Gastroesophageal sphincter (tissue), 3 donors: ENCODE measurements around the gene KLHDC9.

ENCODE experiments used
- CTCF ChIP-seq, 4 experiments: fragments of 200-600 bp in 2 of 4; fragments of 450-650 bp in 2 of 4; sonication (generic) in 1 of 4; IDR thresholded peaks; one replicate each; pipeline ENCODE4 v1.5.1; 2017 to 2019; ENCODE audit warnings: antibody characterized with exemption in 4 of 4, mild to moderate bottlenecking in 2 of 4, moderate library complexity in 2 of 4
- EP300 ChIP-seq: sonication (generic); formaldehyde crosslinking; IDR thresholded peaks from one replicate; pipeline ENCODE4 v1.6.1; 2017; ENCODE audit warnings: antibody characterized with exemption, mild to moderate bottlenecking
- POLR2A ChIP-seq, 2 donors: fragments of 450-650 bp; IDR thresholded peaks; one replicate each; pipeline ENCODE4 v1.6.1; 2017; ENCODE audit warnings: antibody characterized with exemption in 2 of 2, mild to moderate bottlenecking in 2 of 2, moderate library complexity in 1 of 2
- POLR2AphosphoS5 ChIP-seq: sonication (generic); formaldehyde crosslinking; IDR thresholded peaks from one replicate; pipeline ENCODE4 v1.6.1; 2017; ENCODE audit warnings: antibody characterized with exemption

DNA sequence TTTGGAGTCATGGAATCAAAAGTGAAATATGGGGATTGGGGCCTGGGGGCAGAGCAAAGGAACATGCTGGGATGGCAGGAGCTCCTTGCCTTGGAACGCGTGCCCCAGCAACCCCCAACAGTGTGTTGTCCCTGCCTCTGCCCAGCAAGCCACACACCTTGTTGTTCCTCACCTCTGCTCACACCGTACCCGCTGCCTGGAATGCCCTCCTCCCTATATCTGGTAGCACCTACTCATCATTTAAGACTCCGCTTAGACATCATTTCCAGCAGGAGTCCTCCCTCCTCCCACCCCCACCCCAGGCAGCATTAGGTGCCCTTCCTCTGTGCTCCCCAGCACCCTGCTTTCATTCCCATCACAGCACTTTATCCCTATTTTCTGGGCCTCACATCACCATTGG, 16.6 kb upstream of the KLHDC9 start:
- TF ChIP-seq POLR2A (IDR thresholded peaks at IDR 0.05) = no peak
- no peak for TF ChIP-seq CTCF (IDR thresholded peaks at IDR 0.05)
- TF ChIP-seq POLR2AphosphoS5 = no peak
- TF ChIP-seq EP300 = no peak
